AG04449 (cell line): ENCODE data around the gene MFRP.

Experiments used
- CTCF ChIA-PET: fragments of 350-600 bp; formaldehyde crosslinking; extraction: SDS; loops from one replicate; lab custom pipeline; 2021; ENCODE audit warnings: antibody characterized with exemption; lab: Yijun Ruan, JAX
- POLR2A ChIA-PET: fragments of 400-600, 350-600 bp; formaldehyde crosslinking; extraction: SDS; loops from one replicate; lab custom pipeline; 2020; ENCODE audit warnings: antibody characterized with exemption, inconsistent platforms; lab: Yijun Ruan, JAX
- DNase-seq: peaks from one replicate; pipeline ENCODE4 v3.0.0-alpha.2; 2010; ENCODE audit warnings: low read depth, low spot score
- H3K4me3 ChIP-seq: 2 replicates; pipeline ENCODE4 v1.5.1; 2011; ENCODE audit warnings: low read depth, mild to moderate bottlenecking, control low read depth, low read length
- CTCF ChIP-seq: IDR thresholded peaks from one replicate; pipeline ENCODE4 v1.5.1; 2011; ENCODE audit warnings: mild to moderate bottlenecking, moderate library complexity, low read length, control low read depth, inconsistent platforms; ENCODE audit not compliant: insufficient read depth; ENCODE audit errors: missing control alignments

MFRP gene

DNA sequence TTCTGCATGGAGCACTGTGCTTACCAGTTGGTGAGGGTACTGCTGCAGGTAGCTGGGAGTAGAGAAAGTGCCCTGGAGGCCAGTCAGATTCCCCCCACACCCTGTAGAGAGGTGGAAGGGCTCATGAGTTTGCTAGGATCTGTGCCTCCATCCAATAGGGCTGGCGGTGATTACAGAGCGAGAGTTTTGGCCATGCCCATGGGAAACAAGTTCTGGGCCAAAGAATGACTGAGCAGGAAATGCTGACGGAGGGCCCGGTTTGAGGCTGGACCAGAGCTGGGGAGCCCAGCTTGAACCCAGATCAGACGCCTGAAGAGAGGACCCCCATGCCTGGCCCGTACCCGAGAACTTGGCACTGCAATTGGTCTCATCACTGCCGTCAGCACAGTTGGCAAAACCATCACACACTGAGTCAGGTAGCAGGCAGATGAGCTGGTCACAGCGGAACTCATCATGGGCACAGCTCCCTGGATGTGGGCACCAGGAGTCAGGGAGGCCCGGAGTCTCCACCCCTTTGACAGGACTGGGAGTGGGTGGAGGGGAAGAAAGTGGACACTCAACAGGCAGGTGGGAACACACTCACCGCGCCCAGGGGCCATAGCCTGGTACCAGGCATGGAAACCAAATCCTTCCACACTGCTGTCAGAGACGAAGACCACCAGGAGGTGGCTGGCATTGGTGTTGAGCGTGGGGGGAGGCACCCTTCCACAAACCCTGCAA is 2.1 kb downstream of the MFRP start:
- no peak for DNase-seq
- TF ChIP-seq CTCF, result no peak
- ChIA-PET CTCF (interaction anchor here (1.4 to 14.1 kb wide), 7 partner anchors 9 to 132 kb away, joined by 4 to 358 read pairs (median 14); partner anchors contain the start of gene USP2), POLR2A (no interaction called here)
- no peak overlapping the region for H3K4me3 ChIP-seq

DNA sequence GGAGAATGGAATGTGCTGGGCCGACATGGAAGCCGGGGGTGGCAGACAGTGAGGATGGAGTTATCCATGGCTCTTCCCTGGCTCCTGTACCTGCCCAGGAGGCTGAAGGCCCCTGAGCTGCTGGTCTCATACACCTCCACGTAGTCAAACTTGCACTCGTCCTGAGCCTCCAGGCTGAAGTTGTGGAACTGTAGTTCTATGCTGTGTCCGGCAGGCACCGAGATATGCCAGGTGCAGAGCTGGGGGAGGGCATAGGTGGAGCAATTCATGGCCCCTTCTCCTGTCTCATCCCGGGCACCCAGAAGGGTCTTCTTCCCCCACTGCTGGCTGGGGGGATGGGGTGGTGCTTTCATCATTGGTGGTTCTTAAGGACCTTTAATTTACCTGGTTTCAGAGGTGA is 2.8 kb downstream of the MFRP start:
- ChIA-PET CTCF (interaction anchor here (0.7 to 14.1 kb wide), 9 partner anchors 9 to 131 kb away, joined by 3 to 358 read pairs (median 9); partner anchors contain the start of gene USP2), POLR2A (interaction anchor here (0.9 to 1.0 kb wide), 2 partner anchors 130 to 131 kb away, joined by 3 read pairs; no protein-coding TSS in a partner anchor)
- no peak for TF ChIP-seq CTCF
- no peak overlapping the region for H3K4me3 ChIP-seq
- DNase-seq, result no peak

DNA sequence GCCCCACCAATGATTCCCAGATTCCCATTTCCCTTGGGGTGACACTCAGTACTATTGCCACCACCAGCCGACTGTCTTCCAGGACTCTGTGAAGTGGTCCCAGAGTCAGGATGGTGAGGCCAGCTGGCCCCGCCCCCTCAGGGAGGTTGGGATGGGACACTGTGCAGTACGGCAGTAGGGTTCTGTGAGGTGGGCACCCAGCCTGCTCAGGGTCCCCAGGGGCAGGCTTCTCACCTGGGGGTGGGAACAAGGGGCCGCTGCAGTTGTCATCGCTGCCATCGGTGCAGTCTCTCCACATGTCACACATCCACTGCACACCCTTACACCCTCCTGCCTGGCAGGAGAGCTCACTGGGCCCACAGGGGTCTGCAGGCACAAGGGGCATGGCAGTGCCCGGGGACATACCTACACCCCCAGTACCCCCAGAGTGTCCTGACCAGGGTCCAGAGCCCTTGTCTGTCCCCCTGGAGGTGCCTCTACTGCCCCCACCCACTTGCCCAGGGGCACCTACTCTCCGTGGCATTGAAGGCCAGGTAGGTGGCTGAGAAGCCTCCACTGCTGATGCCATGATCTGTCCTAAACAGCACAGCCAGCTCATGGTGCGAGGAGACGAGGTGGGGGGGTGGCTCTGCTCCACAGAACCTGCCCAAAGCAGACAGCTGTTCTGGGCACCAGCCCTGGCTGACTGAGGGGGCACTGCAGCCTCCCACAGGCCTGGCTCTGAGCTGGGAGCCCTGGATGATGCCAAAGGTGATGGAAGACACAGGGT is 4.0 kb downstream of the MFRP start:
- DNase-seq, result no peak
- no peak overlapping the region for H3K4me3 ChIP-seq
- CTCF ChIA-PET, result interaction anchor here (1.2 to 14.1 kb wide), 8 partner anchors 10 to 132 kb away, joined by 3 to 358 read pairs (median 19); partner anchors contain the start of gene USP2
- no peak for TF ChIP-seq CTCF
- POLR2A ChIA-PET, result no interaction called here

DNA sequence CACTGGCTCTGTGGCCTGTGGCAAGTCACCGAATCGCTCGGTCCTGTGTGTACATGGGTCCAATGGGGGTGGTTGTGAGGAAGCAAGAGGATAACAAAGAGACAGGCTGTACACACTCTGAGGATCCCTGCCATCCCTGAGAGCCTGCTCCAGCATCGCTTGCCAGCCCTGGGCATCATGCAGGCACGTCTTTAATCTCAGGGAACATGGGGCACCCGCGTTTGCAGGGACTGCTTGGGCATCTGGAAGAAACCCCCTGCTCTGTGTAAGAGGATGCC is 4.5 kb downstream of the MFRP start:
- no peak for DNase-seq
- CTCF ChIA-PET, result interaction anchor here (1.3 to 14.1 kb wide), 6 partner anchors 9 to 32 kb away, joined by 4 to 358 read pairs (median 140); partner anchors contain the start of gene USP2
- POLR2A ChIA-PET, result no interaction called here
- H3K4me3 ChIP-seq, result no peak overlapping the region
- no peak for TF ChIP-seq CTCF

- DNase-seq, result no peak
- ChIA-PET CTCF (interaction anchor here (0.7 to 14.1 kb wide), 15 partner anchors 9 to 198 kb away, joined by 3 to 358 read pairs (median 9); partner anchors contain the start of gene USP2), POLR2A (interaction anchor here (0.5 kb wide), 1 partner anchor 91 kb away, joined by 3 read pairs; no protein-coding TSS in a partner anchor)
- no peak for TF ChIP-seq CTCF
- no peak overlapping the region for H3K4me3 ChIP-seq
These were observed 5.1 kb downstream of the MFRP start for GRCh38 chr11:119341222-119342022.
